Adrenal gland (tissue), 12 donors: ENCODE results near the gene GCG. TPM values are rescaled to one million over a fixed set of nuclear protein-coding genes. Genes with fewer than 3 reads are reported as not detected.

ENCODE experiments used
- DNase-seq, 7 donors: peaks; one replicate each; pipeline ENCODE4 v3.0.0-alpha.2; 2019 to 2020
- H3K27ac ChIP-seq, 5 donors: fragments of 200-600 bp; sonication (generic) in 4 of 5; 1 replicate in 3 of 5; 2 replicates in 2 of 5; pipeline versions ENCODE4 v1.5.1 to v1.8.0; 2016 to 2020; ENCODE audit warnings: mild to moderate bottlenecking in 1 of 5
- H3K27me3 ChIP-seq: fragments of 200-600 bp; 2 replicates; pipeline ENCODE4 v1.8.0; 2021
- H3K36me3 ChIP-seq, 2 donors: fragments of 200-600 bp; replicated peaks in 1 of 2; 1 replicate in 1 of 2; 2 replicates in 1 of 2; pipeline versions ENCODE4 v1.5.1 to v1.8.0; 2018 to 2022
- H3K4me1 ChIP-seq, 2 donors: fragments of 200-600 bp; replicated peaks in 1 of 2; 1 replicate in 1 of 2; 2 replicates in 1 of 2; pipeline versions ENCODE4 v1.5.1 to v1.8.0; 2018 to 2021
- H3K4me3 ChIP-seq, 4 donors: fragments of 200-600 bp; sonication (generic) in 3 of 4; one replicate each; pipeline ENCODE4 v1.5.1; 2016 to 2018
- H3K9me3 ChIP-seq, 3 donors: fragments of 200-600 bp; sonication (generic) in 1 of 3; replicated peaks in 1 of 3; 1 replicate in 2 of 3; 2 replicates in 1 of 3; pipeline versions ENCODE4 v1.5.1 to v1.8.0; 2016 to 2021
- POLR2A ChIP-seq, 2 donors: fragments of 450-650 bp; IDR thresholded peaks; one replicate each; pipeline ENCODE4 v1.6.1; 2017; ENCODE audit warnings: antibody characterized with exemption in 2 of 2, mild to moderate bottlenecking in 2 of 2, moderate library complexity in 1 of 2
- WGBS, 4 donors: extraction: QIAGEN DNeasy Blood & Tissue Kit in 2 of 4; methylation state at CpG; one replicate each; pipeline versions ENCODE4 v1.1.5 to v1.1.7; 2013 to 2017; 5-methylcytosine and 5-hydroxymethylcytosine counted together
- intact Hi-C, 2 donors: fragments of 100-400 bp; cut with DNase I; formaldehyde crosslinking; loops; one replicate each; pipeline versions ENCODE4 v1.14.1 to v1.15.0; 2022 to 2023
- polyA plus RNA-seq, 3 donors: library from polyadenylated mRNA; stranded (reverse); fragments of 200-250 nt in 2 of 3; fragments of 350-450 nt in 1 of 3; fragmentation: Illumina TruSeq in 1 of 3; extraction: RNeasy Lipid Tissue Mini Kit (QIAGEN cat#74804) in 1 of 3; gene quantifications; one replicate each; pipeline ENCODE4 v1.2.3, GENCODE V29; 2013 to 2014
- total RNA-seq, 9 donors: library from RNA; depleted of rRNA in 4 of 9; stranded (reverse); fragments of >200 nt in 4 of 9; fragments of 120-200 nt in 1 of 9; fragmentation: NEBNext Ultra II Directional in 1 of 9; extraction: Animal tissue kit (Norgen Biotek cat#: 25700) in 1 of 9; gene quantifications; one replicate each; pipeline versions ENCODE4 v1.1.0 to v1.2.4, GENCODE V29; 2013 to 2023
- TF ChIP-seq, protein P1 (sequence below), 6 experiments: fragments of 450-650 bp in 4 of 6; fragments of 200-600 bp in 2 of 6; sonication (generic) in 1 of 6; IDR thresholded peaks; 1 replicate in 5 of 6; 2 replicates in 1 of 6; pipeline versions ENCODE4 v1.5.1 to v1.8.0; 2016 to 2021; ENCODE audit warnings: antibody characterized with exemption in 6 of 6, mild to moderate bottlenecking in 2 of 6, moderate library complexity in 1 of 6
- donor health status: healthy with polysubstance abuse.
- donor health status: Bipolar disorder and iron deficiency.
- donor health status: DM: yes; HTN: yes; CAD: no.
- donor health status: DM: no; HTN: no; CAD: no.
- donor health status: DM: no; HTN: no; CAD: no.
- donor health status: DM: yes; HTN: yes; CAD: no.

GCG gene
- total and polyA plus RNA-seq, 12 donors: 0.22 to 0.51 TPM; not detected in 10

DNA sequence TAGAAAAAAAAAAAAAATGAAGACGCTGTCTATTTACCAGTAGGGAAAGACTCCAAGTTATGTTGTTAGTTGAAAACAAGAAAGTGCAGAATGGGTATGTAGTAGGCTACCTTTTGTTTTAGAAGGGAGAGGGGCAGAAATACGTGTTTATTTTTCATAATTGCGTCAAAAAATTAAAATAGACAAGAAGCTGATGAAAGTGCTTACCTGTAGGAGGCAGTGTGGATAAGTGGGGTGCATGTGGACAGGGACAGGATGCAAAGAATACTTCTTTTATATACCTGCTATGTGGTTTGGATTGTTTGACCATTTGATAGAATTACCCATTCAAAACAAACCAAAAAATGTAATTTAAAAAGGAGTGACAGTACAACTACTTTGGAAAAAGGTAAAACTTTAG, 3.0 kb upstream of the GCG start:
- TF ChIP-seq, protein P1, sequence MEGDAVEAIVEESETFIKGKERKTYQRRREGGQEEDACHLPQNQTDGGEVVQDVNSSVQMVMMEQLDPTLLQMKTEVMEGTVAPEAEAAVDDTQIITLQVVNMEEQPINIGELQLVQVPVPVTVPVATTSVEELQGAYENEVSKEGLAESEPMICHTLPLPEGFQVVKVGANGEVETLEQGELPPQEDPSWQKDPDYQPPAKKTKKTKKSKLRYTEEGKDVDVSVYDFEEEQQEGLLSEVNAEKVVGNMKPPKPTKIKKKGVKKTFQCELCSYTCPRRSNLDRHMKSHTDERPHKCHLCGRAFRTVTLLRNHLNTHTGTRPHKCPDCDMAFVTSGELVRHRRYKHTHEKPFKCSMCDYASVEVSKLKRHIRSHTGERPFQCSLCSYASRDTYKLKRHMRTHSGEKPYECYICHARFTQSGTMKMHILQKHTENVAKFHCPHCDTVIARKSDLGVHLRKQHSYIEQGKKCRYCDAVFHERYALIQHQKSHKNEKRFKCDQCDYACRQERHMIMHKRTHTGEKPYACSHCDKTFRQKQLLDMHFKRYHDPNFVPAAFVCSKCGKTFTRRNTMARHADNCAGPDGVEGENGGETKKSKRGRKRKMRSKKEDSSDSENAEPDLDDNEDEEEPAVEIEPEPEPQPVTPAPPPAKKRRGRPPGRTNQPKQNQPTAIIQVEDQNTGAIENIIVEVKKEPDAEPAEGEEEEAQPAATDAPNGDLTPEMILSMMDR (IDR thresholded peaks at IDR 0.05): no peak
- no peak for TF ChIP-seq POLR2A (IDR thresholded peaks at IDR 0.05)
- intact Hi-C loops: no loop called here
- Histone ChIP-seq H3K9me3 (no peaks in the 10 kb centered on the region), H3K36me3 (no peaks in the 10 kb centered on the region), H3K27me3 (no peaks in the 10 kb centered on the region), H3K27ac (no peak overlapping the region), H3K4me3 (no peak overlapping the region), H3K4me1 (no peaks in the 10 kb centered on the region)
- 75 to 80% (median 78%) methylated on average over 3 of the region's 3 CpGs for WGBS, 4 donors
- DNase-seq: no peak

DNA sequence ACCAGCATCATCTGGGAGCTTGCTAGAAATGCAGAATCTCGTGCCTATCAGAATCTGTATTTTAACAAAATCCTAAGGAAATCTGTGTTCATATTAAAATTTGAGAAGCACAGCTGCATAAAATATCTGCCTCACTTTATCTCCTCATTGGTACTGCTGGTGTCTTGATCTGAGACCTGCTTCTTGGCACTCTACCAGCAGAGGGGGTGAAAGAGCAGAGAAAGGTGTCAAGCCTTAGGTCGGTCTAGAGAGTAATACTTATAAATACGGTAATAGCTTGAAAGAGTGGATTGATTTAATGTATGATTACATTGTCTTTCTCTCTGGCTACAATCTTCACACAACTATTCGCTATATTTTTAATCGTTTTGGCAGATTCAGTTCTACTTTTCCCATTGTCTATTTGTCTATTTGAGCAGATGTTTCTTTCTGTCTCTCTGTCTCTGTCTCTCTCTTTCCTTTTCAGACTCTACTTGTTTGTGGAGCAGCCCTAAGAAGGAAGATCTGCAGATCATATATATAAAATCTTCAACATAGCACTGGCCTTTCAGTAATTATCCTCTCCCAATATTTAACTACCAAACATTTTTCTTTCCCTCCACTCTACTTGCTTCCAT, 1.7 kb upstream of the GCG start:
- no peaks in the 10 kb centered on the region for H3K4me1 ChIP-seq
- H3K27ac ChIP-seq: no peak overlapping the region
- no peaks in the 10 kb centered on the region for H3K9me3 ChIP-seq
- 4 to 10% (median 6%) methylated on average over 5 of the region's 5 CpGs for WGBS, 4 donors
- peak in 6 of 7 donors; percentile 17 to 62 (median 29) for DNase-seq
- TF ChIP-seq, protein P1 (IDR thresholded peaks at IDR 0.05): peak in 3 of 6 experiments; percentile 14 to 34 (median 19)
- TF ChIP-seq POLR2A (IDR thresholded peaks at IDR 0.05): no peak
- intact Hi-C loops: no loop called here
- H3K4me3 ChIP-seq: no peak overlapping the region
- peaks cover 2% of the 10 kb centered on the region for H3K27me3 ChIP-seq
- H3K36me3 ChIP-seq: no peaks in the 10 kb centered on the region

DNA sequence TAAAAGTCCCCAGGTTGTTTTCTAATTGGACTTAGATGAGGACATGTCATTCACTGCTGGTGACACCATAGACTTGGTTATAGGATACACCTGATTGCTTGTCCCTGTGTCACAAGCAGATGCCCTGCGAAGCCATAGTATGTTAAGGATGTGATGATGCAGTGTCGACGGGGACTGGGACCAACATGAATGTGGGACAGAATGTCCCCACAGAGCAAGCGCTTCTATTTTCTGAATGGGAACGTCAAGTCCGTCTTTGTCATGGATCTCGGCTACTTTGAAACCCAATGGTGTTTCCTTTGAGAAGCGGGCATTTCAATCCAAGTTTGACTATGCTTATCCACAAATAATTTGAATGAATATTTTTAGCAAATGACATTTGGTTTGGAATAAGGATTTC, 2.1 kb downstream of the GCG start:
- Histone ChIP-seq H3K36me3 (no peaks in the 10 kb centered on the region), H3K4me3 (no peak overlapping the region), H3K27me3 (peaks cover 8% of the 10 kb centered on the region), H3K27ac (no peak overlapping the region), H3K4me1 (no peaks in the 10 kb centered on the region), H3K9me3 (no peaks in the 10 kb centered on the region)
- WGBS, 4 donors: 79 to 82% (median 80%) methylated on average over 8 of the region's 8 CpGs
- no peak for DNase-seq
- intact Hi-C loops: no loop called here
- TF ChIP-seq POLR2A (IDR thresholded peaks at IDR 0.05): no peak
- TF ChIP-seq, protein P1 (IDR thresholded peaks at IDR 0.05): no peak

DNA sequence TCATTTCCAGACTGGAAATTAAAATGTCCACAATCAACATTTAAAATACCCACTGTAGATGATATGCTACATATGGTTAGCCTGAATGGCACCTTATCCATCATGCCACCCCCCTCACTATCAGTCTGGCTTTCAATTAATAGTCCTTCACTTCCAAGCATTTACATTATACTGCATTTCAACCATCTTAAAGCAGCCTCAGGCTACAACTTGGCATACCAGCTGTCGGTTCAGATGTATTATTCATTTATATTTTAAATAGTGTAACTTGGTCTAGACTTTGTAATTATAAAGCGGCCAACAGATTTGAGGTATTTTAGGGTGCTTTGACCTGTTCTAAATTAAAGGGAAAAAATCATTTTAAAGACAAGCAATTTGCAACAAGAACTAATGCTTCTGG, 2.6 kb downstream of the GCG start:
- Histone ChIP-seq H3K36me3 (no peaks in the 10 kb centered on the region), H3K4me3 (no peak overlapping the region), H3K4me1 (no peaks in the 10 kb centered on the region), H3K9me3 (no peaks in the 10 kb centered on the region), H3K27ac (no peak overlapping the region), H3K27me3 (peaks cover 8% of the 10 kb centered on the region)
- TF ChIP-seq, protein P1 (IDR thresholded peaks at IDR 0.05): no peak
- no peak for TF ChIP-seq POLR2A (IDR thresholded peaks at IDR 0.05)
- no peak for DNase-seq
- intact Hi-C loops: no loop called here
- WGBS, 4 donors: 67 to 80% (median 73%) methylated on average over 2 of the region's 2 CpGs
